GM19099 (cell line): ENCODE results near the gene TRIO.

Experiments
- POLR2A ChIP-seq: IDR thresholded peaks from 3 replicates; pipeline ENCODE4 v1.6.1; 2011; ENCODE audit warnings: low read depth; ENCODE audit not compliant: insufficient read length; ENCODE audit errors: extremely low read depth

The TRIO gene

GRCh38 chr5:14407051-14407450 is 263.9 kb downstream of the TRIO start:
- no peak for TF ChIP-seq POLR2A

GRCh38 chr5:14407746-14408175 is 264.6 kb downstream of the TRIO start:
- no peak for TF ChIP-seq POLR2A

- TF ChIP-seq POLR2A: no peak
Measured at GRCh38 chr5:14408969-14409586, 265.9 kb downstream of the TRIO start.

- no peak for TF ChIP-seq POLR2A
Measured at GRCh38 chr5:14410068-14410393, 266.9 kb downstream of the TRIO start.

GRCh38 chr5:14410394-14411201 is 267.5 kb downstream of the TRIO start:
- no peak for TF ChIP-seq POLR2A

- TF ChIP-seq POLR2A: no peak
Measured at GRCh38 chr5:14411216-14411615, 268.1 kb downstream of the TRIO start.

DNA sequence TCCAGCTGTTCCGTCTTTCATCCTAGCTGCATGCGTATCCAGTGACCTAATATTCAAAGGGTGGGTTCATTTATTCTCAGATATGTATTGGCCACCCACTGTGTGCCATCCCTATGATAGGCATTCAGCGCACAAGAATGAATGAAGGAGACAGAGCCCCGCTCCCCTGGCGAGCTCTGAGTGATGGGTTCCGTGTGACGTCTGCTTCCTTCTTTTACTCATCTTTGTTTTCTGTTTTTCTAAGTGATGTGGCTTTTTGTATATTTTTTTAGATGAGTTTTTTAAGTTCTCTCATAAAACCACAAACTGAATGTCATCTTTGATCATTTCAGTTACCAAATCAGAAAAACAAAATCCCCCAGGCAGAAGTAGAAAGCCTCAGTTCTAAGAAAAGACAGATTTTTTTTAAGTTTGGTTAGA is 270.2 kb downstream of the TRIO start:
- no peak for TF ChIP-seq POLR2A

GRCh38 chr5:14414007-14414406 is 270.9 kb downstream of the TRIO start:
- no peak for TF ChIP-seq POLR2A

DNA sequence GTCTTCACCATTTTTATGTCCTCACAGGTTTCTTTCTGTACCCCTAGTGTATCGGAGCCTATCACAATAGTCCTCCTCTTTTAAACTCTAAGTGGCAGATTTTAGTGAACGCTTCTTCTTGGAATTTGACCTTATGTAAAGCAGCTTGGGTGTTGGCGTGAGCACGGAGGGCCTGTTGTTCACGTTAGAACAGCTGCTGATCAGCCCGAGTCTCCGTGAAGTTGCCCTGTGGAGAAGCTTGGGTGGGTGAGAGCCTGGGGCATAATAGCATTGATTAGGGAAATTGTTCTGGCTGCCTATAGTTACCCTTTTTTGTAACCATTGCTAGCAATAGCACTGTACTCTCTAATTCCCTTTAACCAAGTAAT is 271.5 kb downstream of the TRIO start:
- no peak for TF ChIP-seq POLR2A

DNA sequence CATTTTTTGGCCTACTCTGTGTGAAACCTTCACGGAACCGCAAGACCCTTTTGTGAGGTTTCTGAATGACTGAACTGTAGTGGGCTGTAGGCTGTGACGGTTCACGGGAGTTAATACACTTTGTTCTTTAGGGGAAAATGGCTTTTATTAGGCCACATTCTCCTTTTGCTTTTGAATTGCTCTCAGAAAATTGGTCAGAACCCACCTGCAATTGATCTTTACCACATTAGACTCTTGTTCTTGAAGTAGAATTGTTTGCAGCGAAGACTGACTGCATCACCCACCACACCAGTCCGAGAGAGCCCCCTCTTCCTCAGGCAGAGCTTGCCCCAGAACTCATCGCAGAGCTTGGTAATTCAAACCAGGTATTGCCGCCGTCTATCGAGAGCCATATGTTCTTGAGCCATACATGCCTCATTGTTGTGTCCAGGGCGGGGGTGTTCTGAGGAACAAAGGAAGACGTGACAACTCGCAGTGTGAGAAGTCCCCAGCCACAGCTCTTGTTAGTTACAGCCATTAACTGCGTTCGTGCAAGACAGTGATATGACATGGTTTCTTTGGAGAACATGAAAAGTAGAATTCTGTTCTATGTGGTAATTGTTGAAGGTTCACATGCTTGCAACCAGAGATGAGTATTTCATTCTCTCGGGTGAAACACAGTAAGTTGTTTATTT is 272.0 kb downstream of the TRIO start:
- no peak for TF ChIP-seq POLR2A

- TF ChIP-seq POLR2A: no peak
Measured at GRCh38 chr5:14415698-14416074, 272.5 kb downstream of the TRIO start.

GRCh38 chr5:14416621-14417275 is 273.6 kb downstream of the TRIO start:
- no peak for TF ChIP-seq POLR2A

GRCh38 chr5:14417276-14417730 is 274.2 kb downstream of the TRIO start:
- TF ChIP-seq POLR2A: no peak

- no peak for TF ChIP-seq POLR2A
Measured at GRCh38 chr5:14417792-14418765, 274.9 kb downstream of the TRIO start.

- TF ChIP-seq POLR2A: no peak
Measured at GRCh38 chr5:14419686-14420085, 276.5 kb downstream of the TRIO start.
